HG03025 (cell line): ENCODE measurements around the gene RHOG.

Experiments used
- ATAC-seq: cut with Tn5 transposase; IDR thresholded peaks from one replicate; pipeline ENCODE4 v1.9.1; 2021; ENCODE audit warnings: mild to moderate bottlenecking, moderate library complexity; ENCODE audit not compliant: unreplicated experiment, low FRiP score

The RHOG gene

DNA sequence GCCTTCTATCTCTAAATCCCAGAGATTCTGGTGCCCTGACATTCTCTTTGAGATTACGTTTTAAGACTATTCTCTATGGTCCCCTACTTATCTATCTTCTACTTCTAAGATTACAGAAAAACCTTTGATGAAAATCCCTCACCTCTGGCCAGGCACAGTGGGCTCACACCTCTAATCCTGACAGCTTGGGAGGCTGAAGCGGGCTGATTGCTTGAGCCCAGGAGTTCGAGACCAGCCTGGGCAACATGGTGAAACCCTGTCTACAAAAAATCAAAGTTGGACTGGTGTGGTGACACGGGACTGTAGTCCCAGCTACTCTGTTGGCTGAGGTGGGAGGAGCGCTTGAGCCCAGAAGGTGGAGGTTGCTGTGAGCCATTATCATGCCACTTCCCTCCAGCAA lies 57.8 kb downstream of the RHOG start:
- no peak for ATAC-seq

DNA sequence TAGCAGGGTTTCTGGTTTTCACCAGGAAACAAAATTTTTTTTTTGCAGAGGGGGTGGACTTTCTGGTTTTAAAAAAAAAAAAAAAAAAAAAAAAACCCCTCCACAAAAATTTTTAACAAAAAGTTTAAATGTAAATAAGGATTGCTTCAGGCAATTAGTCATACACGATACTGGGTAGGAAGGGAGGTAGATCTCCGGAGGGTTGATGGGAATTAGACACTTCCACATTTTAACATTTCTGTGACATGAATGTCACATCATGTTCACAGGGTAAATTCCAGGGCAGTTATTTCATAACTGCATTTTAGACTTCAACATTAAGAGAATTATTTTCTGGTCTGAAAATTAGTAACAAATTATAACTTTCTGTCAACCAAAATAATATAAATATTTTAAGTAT lies 59.3 kb downstream of the RHOG start:
- no peak for ATAC-seq
